GM18868 (cell line): ENCODE measurements around the gene TSPEAR.
"Not testable (repeated sequence)": the region's sequence is repeated elsewhere in the genome, so short reads cannot be mapped to it uniquely, and the experiment has no call there.

ENCODE experiments used
- ATAC-seq: cut with Tn5 transposase; IDR thresholded peaks from one replicate; pipeline ENCODE4 v1.9.1; 2021; ENCODE audit warnings: mild to moderate bottlenecking, moderate library complexity; ENCODE audit not compliant: unreplicated experiment

The TSPEAR gene

DNA sequence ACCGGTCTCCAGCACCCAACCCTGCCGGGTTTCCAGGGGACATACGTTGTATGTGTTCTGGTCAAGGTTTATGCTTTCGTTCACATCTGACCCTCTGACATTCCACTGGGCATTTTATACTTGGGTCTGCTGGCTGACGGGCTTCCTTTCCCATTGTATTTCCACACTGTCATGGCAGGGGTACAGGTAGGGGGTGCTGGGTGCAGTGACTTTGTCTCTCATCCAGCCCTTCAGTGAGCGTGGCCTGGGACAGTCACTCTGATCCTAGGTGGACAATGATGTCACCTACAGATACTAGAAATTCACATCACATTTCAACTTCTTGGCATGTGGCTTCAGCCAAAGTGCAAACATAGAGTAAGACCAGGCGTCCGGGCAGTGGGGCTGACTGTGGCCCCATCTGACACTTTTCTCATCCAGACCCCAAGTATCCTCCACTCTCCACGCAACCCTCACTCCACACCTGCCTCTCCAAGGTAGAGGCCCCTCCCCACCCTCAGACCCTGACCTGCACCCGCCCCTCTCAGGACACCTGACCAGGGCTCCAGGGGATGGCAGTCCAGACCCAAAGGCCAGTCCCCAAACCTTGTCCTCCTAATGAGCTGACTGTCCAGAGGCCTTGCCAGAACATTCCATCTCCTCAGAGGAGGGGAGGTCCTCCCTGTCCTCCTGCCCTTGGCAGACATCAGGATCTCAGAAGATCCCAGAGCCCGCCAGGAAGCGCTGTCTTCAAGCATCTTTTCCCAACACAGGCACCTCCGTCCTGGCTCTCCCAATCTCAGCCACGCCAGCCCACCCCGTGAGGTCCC lies 75.0 kb downstream of the TSPEAR start:
- ATAC-seq = no peak

DNA sequence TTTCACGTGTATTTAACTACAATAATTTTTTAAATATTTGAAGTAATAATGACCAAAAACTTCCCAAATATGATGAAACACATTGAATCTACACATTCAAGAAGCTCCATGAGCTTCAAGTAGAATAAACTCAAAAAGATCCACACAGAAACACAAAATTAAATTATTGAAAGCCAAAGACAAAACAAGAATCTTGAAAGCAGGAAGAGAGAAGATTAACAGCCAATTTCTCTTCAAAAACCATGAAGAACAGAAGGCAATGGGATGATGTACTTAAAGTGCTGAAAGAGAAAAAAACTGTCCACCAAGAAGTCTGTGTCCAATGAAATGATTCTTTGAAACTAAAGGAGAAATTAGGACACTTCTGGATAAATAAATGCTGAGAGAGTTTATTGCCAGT lies 79.3 kb downstream of the TSPEAR start:
- ATAC-seq = no peak

DNA sequence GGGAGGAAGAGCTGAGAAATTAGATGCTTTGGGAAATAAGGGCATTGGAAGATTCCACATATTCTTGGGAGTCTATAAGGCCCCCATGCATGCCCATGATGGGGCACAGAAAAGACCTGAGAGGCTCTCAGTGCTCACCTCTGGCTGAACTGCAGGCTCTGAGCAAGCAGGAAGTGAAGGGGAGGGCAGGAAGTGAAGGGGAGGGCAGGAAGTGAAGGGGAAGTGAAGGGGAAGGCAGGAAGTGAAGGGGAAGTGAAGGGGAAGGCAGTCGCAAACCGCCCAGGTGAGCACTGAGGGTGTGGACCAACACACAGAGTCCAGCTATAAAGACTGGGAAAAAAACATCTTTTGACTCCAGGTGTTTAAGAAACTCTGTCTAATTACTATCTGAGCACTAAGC lies 80.9 kb downstream of the TSPEAR start:
- ATAC-seq = no peak

DNA sequence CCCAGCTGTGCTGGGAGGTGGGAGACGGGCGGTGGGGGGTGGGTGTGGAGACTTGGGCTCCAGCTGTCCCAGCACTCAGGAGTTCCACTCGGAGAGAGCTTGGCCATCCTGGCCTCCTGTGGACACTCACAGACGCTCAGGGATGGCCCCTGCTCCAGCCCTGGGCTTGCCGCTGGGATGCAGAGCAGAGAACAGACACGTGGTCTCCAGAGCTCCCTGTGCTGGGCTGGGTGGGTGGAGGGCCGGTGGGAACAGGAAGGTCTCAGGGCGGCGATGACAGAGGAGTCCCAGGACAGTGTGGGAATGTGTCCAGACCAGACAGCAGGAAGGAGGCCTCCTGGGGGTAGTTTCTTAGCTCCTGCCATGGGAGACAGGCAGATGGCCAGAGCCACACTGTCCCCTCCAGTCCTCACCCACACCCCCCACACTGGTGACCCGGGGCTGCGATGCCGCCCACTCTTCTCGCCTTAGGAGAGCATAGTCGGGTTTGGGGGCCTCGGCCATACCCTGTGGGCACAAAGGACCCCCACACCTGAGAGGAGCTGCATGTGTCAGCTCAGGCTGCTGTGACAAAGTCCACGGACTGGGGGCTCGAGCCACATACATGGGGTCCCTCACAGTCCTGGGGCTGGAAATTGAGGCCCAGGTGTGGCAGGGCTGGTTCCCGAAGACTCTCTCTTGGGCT lies 82.5 kb downstream of the TSPEAR start:
- no peak for ATAC-seq

DNA sequence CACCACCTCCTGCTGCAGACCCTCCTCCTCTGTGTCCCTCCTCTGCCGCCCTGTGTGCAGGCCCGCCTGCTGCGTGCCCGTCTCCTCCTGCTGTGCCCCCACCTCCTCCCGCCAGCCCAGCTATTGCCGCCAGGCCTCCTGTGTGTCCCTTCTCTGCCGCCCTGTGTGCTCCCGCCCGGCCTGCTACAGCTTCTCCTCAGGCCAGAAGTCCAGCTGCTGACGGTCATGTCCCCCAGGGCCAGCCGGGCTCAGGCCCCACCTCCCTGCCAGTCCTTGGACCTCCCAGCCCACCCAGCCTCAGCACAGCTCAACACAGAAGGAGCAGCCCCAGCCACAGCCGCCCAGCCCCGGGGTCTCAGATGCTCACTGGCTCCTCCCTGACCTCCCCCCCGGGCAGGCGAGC lies 83.5 kb downstream of the TSPEAR start:
- not testable (repeated sequence) for ATAC-seq

DNA sequence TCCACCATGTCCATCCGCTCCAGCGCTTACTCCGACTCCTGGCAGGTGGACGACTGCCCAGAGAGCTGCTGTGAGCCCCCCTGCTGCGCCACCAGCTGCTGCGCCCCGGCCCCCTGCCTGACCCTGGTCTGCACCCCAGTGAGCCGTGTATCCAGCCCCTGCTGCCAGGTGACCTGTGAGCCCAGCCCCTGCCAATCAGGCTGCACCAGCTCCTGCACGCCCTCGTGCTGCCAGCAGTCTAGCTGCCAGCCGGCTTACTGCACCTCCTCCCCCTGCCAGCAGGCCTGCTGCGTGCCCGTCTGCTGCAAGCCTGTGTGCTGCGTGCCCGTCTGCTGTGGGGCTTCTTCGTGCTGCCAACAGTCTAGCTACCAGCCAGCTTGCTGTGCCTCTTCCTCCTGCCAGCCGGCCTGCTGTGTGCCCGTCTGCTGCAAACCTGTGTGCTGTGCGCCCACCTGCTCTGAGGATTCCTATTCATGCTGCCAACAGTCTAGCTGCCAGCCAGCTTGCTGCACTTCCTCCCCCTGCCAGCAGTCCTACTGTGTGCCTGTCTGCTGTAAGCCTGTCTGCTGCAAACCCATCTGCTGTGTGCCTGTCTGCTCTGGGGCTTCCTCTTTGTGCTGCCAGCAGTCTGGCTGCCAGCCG lies 84.1 kb downstream of the TSPEAR start:
- ATAC-seq = not testable (repeated sequence)

DNA sequence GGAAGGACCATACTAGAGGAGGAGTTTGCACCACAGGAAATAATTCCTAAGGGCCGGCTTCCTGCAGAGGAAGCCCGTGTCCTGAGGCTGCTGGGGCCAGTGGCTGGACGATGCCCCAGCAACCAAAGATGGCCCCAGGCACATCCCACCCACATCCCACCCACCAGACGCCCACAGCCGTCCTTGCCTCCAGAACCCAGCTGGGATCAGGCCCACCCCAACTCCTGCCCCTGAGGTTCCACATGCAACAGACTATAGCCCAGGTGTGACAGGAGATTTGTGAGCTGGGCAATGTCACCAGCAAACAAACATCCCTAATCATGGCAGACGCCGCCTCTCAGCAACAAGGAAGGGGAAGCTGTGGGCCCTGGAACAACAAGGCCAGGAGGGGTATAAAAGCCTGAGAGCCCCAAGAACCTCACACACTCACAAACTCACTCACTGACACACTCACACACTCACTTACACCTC lies 84.7 kb downstream of the TSPEAR start, which contains the start of gene KRTAP10-9:
KRTAP10-9 (plus strand) TSS at position 421 of the 471 bp plus-strand sequence. CDS start 79 bp downstream, outside the sequence.
- no peak for ATAC-seq

DNA sequence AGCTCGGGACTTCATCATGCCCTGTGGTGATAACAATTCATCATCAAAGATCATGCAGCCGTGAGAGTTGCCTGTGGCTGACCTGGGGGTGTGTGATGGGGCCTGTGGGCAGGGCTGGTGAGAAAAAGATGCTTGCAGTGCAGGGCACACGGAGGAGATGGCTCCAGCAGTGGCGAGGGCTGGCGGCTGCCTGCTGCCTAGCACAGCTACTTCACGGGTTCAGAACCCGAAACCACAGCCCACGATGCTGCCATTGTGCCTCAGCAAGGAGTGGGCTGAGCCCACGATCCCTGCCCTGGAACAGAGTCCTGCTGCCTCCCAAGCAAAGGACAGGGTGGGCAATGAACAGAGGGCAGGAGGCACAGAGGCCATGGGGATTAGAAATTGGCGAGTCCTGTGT lies 85.1 kb downstream of the TSPEAR start:
- ATAC-seq = no peak

DNA sequence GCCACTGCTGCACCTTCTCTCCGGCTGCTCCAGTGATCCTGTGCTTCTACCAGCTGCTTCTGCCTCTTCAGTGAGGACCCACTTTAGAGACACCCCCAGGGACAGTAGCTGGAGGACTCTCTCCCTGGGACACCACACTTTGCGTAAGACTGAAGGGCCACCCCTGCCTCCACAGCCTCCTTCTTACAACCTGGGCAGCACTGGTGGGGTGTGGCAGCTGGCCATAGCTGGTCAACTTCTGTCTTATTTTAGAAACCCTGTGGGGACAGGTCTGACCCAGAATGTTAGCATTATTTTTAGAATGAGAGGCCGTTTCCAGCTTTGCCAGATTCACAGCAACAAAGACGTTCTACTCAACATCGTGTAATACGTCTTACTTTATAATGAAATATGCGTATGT lies 85.6 kb downstream of the TSPEAR start:
- no peak for ATAC-seq

DNA sequence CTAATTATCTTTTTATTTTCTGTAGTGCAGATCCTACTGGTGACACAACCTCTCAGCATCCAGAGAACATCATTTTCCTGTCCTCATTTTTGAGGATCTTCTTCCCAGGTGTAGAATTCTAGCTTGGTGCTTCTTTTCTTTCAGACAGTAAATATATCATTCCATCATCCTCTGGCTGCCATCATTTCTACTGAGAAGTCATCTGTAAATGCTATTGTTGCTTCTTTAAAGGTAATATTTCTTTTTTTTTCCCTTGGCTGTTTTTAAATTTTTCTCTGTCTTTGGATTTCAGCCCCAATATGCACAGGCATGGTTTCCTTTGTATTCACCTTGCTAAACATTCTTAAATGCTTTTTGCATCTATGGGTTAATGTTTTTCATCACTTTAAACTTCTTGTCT lies 87.8 kb downstream of the TSPEAR start:
- no peak for ATAC-seq

DNA sequence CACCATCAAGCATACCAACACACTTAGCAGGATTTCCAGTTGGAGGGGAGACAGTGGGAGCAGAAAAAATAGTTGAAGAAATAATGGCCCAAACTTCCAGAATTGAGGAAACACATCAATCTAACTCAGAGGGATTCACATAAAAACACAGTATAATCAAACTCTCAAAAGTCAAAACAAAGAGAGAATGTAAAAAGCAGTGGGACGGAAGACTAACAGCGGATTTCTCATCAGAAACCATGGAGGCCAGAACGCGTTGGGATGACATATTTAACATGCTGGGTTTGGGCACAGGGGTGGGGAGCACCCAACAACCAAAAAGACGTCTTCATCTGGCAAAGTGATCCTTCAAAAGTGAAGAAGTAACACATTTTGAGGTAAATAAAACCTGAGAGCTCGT lies 91.5 kb downstream of the TSPEAR start:
- ATAC-seq = no peak

DNA sequence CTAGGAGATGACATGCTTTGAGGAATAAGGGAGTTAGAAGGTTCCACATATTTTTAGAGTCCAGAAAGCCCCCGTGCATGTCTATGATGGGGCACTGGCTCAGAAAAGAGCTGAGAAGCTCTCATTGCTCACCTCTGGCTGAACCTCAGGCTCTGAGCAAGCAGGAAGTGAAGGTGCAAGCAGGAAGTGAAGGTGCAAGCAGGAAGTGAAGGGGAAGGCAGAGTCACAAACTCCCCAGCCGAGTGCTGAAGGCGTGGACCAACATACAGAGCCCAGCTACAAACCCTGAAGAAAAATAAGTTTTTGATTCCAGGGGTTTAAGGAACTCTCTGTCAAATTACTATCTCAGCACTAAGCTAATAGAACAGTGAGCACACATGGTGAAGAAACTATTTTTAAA lies 92.5 kb downstream of the TSPEAR start:
- no peak for ATAC-seq

DNA sequence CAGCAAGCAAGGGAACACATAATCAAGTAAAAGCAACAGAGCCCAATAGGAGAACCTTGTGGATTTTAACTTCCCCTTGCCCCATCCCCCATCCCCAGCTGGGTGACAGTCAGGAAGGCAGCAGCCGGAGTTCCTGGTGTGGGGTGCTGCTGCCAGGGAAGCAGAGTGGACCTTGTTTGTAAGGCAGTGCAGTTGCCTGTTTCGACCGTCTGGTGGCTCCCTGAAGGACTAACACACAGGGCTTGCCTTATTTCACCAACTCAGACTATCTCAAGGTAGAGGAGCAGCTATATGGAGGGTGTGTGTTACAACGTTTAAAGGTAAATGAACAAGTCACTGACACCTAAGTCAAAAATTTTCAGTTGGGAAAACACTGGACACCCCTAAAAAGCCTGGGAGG lies 92.9 kb downstream of the TSPEAR start:
- no peak for ATAC-seq

DNA sequence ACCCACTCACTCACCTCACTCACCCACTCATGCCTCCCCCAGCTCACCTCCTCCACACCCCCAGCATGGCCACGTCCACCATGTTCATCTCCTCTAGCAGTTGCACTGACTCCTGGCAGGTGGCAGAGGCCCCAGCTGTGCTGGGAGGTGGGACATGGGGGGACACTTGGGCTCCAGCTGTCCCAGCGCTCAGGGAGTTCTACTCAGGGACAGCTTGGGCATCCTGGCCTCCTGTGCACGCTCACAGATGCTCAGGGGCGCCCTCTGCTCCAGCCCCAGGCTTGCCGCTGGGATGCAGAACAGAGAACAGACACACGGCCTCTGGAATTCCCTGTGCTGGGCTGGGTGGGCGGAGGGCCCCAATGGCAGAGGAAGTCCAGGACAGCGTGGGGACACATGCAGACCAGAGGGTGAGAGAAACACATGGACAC lies 94.3 kb downstream of the TSPEAR start:
- no peak for ATAC-seq

DNA sequence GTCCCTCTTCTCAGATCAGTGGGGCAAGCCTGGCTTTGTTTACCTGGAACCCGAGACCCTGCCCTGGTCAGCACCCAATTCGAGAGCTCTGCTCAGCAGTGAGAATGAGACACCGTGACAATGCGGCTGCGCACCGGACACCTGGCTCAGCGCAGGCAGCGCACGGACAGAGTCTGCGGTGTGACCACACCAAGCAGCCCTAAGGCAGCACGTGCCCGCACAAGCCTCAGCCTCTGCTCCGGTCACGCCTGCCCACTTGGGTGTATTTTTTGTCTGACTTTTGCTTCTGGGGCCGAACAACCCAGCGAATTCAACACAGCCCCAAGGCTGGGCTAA lies 94.8 kb downstream of the TSPEAR start:
- ATAC-seq = no peak

DNA sequence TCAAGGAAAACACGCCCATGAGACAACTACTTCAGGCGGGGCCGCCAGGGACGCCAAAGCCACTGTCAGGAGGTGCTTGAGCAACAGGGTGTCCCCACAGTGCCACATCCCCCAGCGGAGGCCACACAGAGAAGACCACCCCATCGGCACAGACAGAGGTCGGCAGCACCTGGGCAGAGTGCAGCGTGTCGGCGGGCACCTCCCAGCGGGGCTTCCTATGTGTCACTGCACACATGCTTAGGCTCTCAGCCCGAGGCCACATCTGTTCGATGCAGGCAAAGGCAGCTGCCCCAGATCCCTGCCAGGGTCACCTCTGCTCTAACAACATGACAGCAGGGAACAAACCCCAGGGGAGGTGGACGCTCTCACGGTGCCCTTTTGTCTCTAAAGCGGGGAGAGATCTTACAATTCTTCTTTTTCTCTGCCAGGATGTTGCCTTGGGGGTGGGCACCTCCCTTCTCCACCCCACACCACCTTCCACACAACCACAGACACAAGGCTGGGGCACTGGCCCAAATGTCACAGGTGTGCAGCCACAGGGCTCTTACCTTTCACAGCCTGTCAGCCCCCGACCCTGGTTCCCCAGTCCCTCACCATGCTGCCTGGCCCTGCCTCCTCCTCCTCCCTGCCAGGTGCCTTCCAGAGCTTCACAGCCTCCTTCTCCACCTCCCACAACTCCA lies 95.3 kb downstream of the TSPEAR start:
- ATAC-seq = no peak

DNA sequence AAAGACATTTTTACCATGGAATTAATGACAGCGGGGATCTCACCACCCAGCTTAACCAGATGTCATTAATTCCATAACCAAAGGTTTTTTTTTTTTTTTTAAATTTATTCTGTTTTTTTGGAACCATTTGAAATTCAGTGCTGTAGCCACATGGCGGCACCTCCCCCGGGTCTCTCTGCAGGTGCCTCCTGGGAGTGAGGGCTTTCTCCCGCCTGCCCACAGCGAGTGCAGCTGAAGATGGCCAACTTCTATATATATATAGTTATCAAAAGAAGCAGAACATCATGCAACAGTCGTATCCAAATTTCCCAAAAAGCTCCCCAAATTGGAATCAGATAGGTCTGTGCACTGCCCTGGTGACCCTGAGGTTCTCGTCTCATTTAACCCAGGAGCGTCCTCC lies 95.9 kb downstream of the TSPEAR start:
- ATAC-seq = no peak

DNA sequence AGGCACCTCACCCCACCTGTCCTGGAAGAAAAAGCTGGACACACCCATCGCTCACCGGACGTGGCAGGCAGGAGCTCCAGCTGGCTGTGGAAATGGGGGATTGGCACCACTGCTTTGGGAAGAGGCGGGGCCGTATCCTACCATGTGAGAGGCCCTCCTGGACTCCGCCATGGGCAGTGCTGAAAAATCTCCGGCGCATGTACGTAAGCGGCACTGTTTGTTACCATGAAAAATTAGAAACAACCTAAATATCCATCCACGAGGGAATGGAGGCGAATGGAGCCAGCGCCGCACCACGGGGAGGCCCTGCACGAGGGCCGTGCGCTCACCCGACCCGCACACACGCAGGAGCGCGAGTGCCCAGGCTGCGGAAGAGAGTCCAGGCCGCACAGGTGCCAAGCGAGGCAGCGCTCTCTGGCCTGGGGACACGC lies 96.4 kb downstream of the TSPEAR start:
- ATAC-seq = no peak

DNA sequence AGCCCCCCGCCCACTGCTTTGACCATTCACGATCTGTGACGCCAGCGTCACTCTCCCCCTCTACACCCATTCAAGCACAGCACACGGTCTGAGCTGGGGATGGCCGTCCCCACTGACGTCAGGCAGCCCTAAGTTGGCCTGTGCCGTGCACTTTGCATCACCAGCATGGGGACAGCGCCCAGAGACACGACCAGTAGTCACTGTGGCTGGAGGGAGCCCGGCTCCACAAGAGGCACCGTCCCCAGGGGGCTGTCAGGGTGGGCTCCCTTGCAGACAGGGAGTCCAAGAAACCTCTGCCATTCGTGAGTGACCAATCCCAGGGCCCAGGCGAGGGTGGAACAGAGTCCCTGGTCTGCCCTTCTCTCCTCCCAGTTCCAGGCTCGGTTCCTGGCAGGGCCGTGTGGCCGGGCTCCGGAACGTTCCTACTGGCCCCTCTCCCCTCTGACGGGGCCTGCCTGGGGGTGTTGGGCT lies 97.2 kb downstream of the TSPEAR start:
- ATAC-seq = no peak

DNA sequence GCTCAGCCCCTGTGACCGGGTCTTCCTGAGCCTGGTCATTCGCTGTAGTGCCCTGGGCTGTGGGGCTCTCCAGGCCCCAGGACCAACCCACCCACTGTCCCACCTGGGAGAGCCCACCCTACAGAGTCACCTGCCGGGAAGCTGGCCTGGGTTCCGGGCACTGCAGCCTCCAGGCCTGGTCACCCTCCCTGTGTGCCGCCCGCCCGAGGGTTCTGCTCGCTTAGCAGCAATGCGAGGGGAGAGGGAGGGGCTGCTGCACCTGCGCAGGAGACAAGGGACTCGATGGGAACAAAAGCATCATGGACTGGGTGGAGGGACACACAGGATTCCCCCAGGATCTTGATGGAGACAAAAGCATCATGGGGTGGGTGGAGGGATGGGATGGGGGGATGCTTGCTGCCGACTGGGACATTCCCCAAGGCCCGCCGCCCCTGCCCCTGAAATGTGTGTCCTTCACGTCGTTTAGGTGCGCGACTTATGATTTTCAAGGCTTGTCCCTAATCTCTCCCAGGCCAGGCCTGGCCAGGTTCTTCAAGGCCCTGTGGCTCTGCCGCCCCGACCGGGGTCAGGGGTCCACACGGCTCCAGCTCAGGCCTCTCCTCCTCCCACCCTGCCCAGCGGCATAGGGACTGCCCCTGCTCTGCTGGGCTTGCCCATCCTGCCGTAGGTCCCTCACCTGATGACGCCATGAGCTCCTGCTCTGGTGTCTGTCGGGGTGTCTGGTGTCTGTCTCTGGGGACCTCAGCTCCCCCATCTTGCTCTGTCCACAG lies 97.8 kb downstream of the TSPEAR start:
- ATAC-seq = no peak
